Right renal cortex interstitium (tissue), 3 donors: Measurements from ENCODE around the gene SAMMSON. TPM values are rescaled to one million over a fixed set of nuclear protein-coding genes. Genes with fewer than 3 reads are reported as not detected.

Experiments used
- DNase-seq, 3 donors: peaks; one replicate each; pipeline ENCODE4 v3.0.0-alpha.2; 2013; ENCODE audit warnings: low read depth in 3 of 3, low spot score in 2 of 3
- polyA plus RNA-seq, 3 donors: library from polyadenylated mRNA; unstranded; fragments of 120-200 nt; gene quantifications; one replicate each; pipeline ENCODE4 v1.2.1, GENCODE V29; 2013; ENCODE audit not compliant: insufficient read length in 3 of 3

SAMMSON gene
- polyA plus RNA-seq, 3 donors, result 0.10 to 0.11 TPM; not detected in 1

GRCh38 chr3:70010346-70010745 is 10.8 kb downstream of the SAMMSON start:
- no peak for DNase-seq

- no peak for DNase-seq
These were observed 12.0 kb downstream of the SAMMSON start for GRCh38 chr3:70011582-70011981.

DNA sequence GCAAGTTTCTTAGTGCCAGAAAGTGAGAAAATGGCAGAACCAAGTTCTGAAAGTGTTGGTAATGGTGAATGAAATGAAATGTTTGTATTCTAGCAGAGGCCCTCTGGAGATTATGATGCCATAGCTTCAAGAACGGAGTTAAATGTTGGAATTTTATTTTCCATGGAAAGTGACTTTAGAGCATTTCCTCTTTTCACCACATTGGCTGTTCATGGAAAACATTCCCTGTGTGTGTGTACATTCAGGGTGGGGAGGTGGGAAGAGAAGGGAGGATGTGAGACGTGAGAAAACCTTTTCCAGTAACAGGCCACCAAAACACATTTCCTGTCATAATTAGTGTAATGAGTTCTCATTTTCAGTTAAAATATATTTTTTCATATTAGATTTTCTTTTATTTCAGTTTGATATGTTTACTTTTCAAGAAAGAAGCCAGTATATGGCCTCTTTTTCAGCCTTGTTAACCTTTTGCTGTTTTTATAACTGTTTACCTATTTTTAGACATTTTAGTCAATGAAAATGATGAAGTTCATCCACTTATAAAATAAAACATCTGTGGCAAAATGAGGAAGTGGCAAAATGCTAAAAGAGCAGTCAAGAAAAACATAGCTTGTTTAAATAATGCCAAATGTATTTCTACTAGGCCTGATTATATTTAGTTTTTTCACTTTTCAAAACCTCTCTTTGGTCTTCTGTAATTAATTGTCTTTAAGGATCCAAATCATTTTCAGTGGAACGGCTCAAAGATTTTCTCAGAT is 21.6 kb downstream of the SAMMSON start:
- no peak for DNase-seq

DNA sequence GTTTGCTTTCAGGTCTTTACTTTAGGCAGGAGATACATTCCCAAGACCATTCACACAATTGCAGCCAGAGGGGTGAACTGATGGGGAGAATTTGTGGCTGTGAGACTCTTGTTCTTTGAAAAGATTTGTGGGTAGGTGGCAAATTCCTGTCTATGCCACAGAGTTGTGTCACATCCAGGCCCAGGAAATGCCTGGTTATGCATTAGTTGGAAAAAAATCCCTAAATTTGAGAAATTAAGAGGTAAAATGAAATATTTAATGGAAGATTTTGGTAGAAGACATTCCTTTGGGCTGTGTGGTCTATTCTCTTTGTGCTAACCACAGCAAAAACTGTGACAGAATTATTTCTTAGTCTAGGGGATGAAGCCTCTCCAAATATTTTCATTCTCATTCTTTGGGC is 28.8 kb downstream of the SAMMSON start:
- DNase-seq, result no peak

DNA sequence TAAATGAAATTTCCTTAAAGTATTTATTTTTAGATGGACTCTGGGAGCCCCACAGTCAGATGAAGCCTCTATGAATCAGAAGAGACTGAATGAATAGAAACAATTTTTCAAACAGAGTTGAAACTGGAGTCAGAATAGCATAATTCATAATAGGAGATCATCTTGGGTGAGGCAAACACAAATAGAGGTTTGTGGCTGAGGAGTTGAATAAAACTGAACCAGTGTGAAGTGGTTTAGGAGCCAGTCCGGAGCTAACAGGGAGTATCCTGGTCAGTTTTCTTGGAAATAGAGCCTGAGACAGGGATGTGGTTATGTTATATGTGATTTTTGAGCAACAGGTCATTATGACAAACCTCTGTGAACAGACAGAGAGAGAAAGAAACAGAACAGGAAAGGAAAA is 39.2 kb downstream of the SAMMSON start:
- DNase-seq, result no peak

GRCh38 chr3:70040386-70040785 is 40.9 kb downstream of the SAMMSON start:
- DNase-seq, result no peak

- no peak for DNase-seq
These were observed 43.1 kb downstream of the SAMMSON start for GRCh38 chr3:70042641-70043040.

DNA sequence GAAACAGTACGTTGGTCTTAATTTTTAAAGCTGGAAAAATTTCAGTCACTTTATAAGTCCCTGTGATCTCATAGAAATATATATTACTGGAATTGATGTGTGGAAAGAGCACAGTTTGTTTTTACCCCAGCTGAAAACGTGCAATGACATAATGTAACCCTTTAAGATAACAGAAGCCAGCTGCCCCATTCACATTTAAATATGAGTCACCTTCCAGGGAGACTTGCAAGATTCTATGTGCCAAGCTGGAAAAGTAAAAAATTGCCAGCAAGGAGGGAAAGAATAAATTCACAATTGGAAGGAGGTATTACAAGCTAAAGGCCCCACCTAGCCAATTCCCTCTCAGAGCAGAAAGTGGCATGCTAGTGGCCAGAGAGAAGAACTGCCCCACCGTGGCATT is 50.2 kb downstream of the SAMMSON start:
- no peak for DNase-seq

GRCh38 chr3:70053293-70053692 is 53.8 kb downstream of the SAMMSON start:
- no peak for DNase-seq

- DNase-seq, result no peak
These were observed 56.5 kb downstream of the SAMMSON start for GRCh38 chr3:70056081-70056480.

DNA sequence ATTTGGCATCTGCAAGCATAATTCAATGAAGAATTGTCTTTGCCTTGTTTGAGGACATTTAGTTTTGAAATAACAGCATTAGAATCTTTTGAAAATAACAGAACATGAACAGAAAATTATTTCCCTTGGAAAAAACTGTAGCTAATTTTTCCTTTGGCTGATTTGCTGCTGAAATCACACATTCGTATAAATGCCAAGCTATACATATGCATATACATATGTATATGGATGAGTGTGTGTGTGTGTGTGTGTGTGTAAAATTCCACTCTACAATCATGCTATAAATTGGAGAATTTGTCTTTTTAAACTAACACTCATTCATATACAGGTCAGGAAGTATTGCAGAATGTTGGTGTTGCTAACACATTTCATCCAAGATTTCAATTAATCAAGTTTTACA is 57.9 kb downstream of the SAMMSON start:
- DNase-seq, result no peak

GRCh38 chr3:70061096-70061495 is 61.6 kb downstream of the SAMMSON start:
- no peak for DNase-seq

DNA sequence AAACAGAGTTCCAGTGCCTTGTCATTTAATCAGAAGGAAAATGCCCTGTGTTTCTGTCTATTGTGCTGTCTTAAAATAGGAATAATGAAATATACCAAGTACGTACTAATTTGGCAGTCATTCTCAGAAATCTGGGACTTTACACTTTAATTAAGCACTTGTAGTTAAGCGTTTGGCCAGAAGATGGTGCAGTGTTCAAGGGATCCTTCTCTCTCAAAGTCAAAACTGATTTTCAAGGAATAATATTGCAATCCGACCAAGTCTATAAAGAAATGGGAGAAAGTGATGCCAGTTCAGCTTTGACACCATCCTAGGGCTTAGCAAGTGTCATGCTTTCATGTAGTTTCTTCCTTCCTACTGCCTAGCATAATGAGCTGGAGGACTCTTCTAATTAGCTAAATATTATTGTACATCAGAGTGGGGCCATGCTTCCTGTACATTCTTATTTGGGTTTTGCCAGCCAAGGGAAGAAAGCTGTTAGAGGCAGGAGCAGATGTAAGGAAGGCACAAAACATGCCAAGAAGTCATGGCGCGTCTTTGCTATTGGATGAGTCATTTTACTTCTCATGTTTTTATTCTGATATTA is 64.8 kb downstream of the SAMMSON start:
- DNase-seq, result peak in 2 of 3 donors; percentile 14 to 30

- DNase-seq, result no peak
These were observed 66.2 kb downstream of the SAMMSON start for GRCh38 chr3:70065696-70066253.

DNA sequence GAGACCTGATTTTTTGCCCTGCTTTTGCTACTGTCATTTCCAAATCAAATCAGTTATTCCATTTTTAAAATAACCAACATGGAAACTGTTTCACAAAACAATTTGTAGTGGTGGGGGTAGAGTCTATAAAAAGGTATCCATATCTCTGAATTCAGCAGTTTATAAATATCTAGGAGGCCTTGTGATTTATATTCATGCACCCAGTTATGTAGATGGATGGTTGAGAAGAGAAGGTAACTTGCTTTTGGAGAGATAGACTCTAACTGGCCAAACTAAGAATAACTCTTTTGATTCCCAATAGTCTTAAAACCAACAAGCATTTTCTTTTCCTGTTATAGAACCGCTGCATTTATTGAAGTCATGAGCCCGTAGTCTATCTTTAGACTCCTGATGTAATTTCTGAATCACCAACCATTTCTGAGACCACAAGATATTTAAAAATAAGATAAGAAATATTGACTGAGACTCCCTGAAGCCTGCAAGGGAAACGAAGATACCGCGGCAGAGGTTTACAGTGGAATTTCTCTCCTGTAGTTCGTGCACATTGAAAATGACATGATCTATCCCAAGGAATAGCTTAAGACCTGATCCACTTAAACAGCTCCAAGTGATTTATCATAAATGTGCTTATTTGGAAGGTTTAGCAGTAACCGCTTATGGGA is 68.5 kb downstream of the SAMMSON start:
- no peak for DNase-seq

- DNase-seq, result no peak
These were observed 70.0 kb downstream of the SAMMSON start for GRCh38 chr3:70069557-70069956.

- DNase-seq, result no peak
These were observed 71.6 kb downstream of the SAMMSON start for GRCh38 chr3:70071138-70071537.

- no peak for DNase-seq
These were observed 72.6 kb downstream of the SAMMSON start for GRCh38 chr3:70072180-70072579.

- DNase-seq, result no peak
These were observed 73.2 kb downstream of the SAMMSON start for GRCh38 chr3:70072754-70073153.

DNA sequence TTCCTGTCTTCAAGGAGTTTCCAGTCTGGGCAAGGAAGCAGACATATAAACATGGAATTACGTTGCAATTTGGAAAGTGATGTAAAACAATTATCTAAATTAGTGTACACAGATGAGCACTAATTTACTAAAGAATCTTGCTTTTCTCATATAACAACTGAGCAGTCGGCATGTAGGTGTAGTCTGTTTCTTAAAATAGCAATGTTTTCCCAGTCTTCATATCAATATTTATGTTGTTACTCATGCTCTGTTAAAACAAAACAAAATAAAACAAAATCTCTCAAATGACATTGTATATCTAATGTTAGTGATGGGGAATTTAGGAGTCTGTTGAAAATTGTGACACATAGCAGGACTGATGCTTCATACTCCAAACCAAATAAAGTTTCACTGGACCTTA is 75.6 kb downstream of the SAMMSON start:
- DNase-seq, result no peak

- DNase-seq, result no peak
These were observed 76.9 kb downstream of the SAMMSON start for GRCh38 chr3:70076396-70076795.

DNA sequence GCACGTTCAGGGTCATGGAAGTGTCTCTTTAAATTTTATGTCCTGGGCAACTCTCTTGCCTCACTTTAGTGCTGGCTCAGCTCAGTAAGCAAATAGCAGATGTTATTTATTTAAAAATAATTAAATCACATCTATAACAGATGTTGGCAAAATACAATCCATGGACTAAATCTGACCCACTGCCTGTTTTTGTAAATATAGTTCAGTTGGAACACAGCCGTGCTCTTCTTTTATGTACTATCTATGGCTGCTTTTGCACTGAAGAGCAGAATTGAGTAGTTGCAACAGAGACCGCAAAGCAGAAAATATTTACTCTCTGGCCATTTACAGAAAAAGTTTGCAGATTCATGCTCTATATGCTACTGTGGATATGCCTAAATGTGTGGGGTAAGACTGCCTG is 79.2 kb downstream of the SAMMSON start:
- DNase-seq, result no peak
